Heart right ventricle (tissue), 16 donors: ENCODE data around the gene BBS7. TPM values are rescaled to one million over a fixed set of nuclear protein-coding genes. Genes with fewer than 3 reads are reported as not detected.

Experiments
- ATAC-seq, 8 donors: fragments of 200-7000 bp; cut with Tn5 transposase; one replicate each; pipeline ENCODE4 v1.9.1; 2020; ENCODE audit warnings: mild to moderate bottlenecking in 8 of 8, moderate library complexity in 8 of 8, moderate number of reproducible peaks in 1 of 8
- DNase-seq, 2 donors: peaks; one replicate each; pipeline ENCODE4 v3.0.0-alpha.2; 2020
- H3K27ac ChIP-seq, 10 donors: fragments of 200-600 bp; sonication (generic) in 2 of 10; one replicate each; pipeline versions ENCODE4 v1.5.0 to v1.8.0; 2020 to 2022; ENCODE audit warnings: mild to moderate bottlenecking in 3 of 10
- H3K27me3 ChIP-seq, 7 donors: fragments of 200-600 bp; one replicate each; pipeline ENCODE4 v1.8.0; 2021 to 2022; ENCODE audit warnings: mild to moderate bottlenecking in 2 of 7
- H3K36me3 ChIP-seq, 9 donors: fragments of 200-600 bp; sonication (generic) in 1 of 9; one replicate each; pipeline versions ENCODE4 v1.5.0 to v1.8.0; 2020 to 2022; ENCODE audit warnings: mild to moderate bottlenecking in 2 of 9
- H3K4me1 ChIP-seq, 9 donors: fragments of 200-600 bp; sonication (generic) in 1 of 9; one replicate each; pipeline versions ENCODE4 v1.5.0 to v1.8.0; 2020 to 2022; ENCODE audit warnings: mild to moderate bottlenecking in 4 of 9
- H3K4me3 ChIP-seq, 10 donors: fragments of 200-600 bp; sonication (generic) in 2 of 10; one replicate each; pipeline versions ENCODE4 v1.5.0 to v1.8.0; 2020 to 2022; ENCODE audit warnings: mild to moderate bottlenecking in 7 of 10, moderate library complexity in 2 of 10
- H3K9me3 ChIP-seq, 11 donors: fragments of 200-600 bp in 10 of 11; sonication (generic) in 2 of 11; one replicate each; pipeline versions ENCODE4 v1.5.0 to v1.8.0; 2013 to 2022; ENCODE audit warnings: mild to moderate bottlenecking in 2 of 11, control low read depth in 1 of 11, moderate library complexity in 1 of 11
- WGBS, 2 donors: extraction: QIAGEN DNeasy Blood & Tissue Kit; methylation state at CpG; one replicate each; pipeline ENCODE4 v1.1.7; 2013; ENCODE audit warnings: inconsistent platforms in 1 of 2; 5-methylcytosine and 5-hydroxymethylcytosine counted together
- intact Hi-C, 10 donors: fragments of 100-400 bp; cut with DNase I; formaldehyde crosslinking; loops; one replicate each; pipeline versions ENCODE4 v1.11.1 to v1.14.2; 2022
- polyA plus RNA-seq, 2 donors: library from polyadenylated mRNA; stranded (reverse); fragments of 200-250 nt; gene quantifications; one replicate each; pipeline ENCODE4 v1.2.3, GENCODE V29; 2013
- total RNA-seq, 10 donors: library from RNA; stranded (reverse); fragmentation: NEBNext Ultra II Directional in 3 of 10; extraction: Animal tissue kit (Norgen Biotek cat#: 25700) in 3 of 10; gene quantifications; one replicate each; pipeline versions ENCODE4 v1.2.1 to v1.2.4, GENCODE V29; 2021 to 2023
- TF ChIP-seq, protein P1 (sequence below), 9 donors: fragments of 200-600 bp; sonication (generic) in 2 of 9; IDR thresholded peaks; one replicate each; pipeline versions ENCODE4 v1.5.0 to v1.8.0; 2021 to 2022; ENCODE audit warnings: antibody characterized with exemption in 9 of 9, mild to moderate bottlenecking in 5 of 9, moderate library complexity in 1 of 9
- donor health status: Arrhythmogenic right ventricular cardiomyopathy.
- donor health status: ischemic (EF 13 %, LVEDD 7.1; RV severe dilation, severe dysfunction).
- donor health status: healthy with polysubstance abuse.
- donor health status: DM: no; HTN: yes; CAD: no.
- donor health status: DM: no; HTN: no; CAD: no.
- donor health status: ischemic (EF 25% LVEDD 6.9; RV normal size, moderate dysfunction).
- donor health status: ischemic (EF 25% LVEDD 5.7; RV mildly dilated, moderate dysfunction).
- donor health status: healthy.
- donor health status: DM: yes; HTN: yes; CAD: no.
- donor health status: Ischemic cardiomyopathy.
- donor health status: ischemic (EF 35%, LVEDD 5.7; RV mildly dilated, moderate dysfunction).
- donor health status: nonischemic (EF 11% LVEDD 7.7; RV severe dilation, severe dysfunction).
- donor health status: DM: yes; HTN: yes; CAD: no.
- donor health status: PGD.
- donor health status: ischemic (EF 29% LVEDD 5.4; RV normal size, mild dysfunction).
- donor health status: nonischemic (EF 23%, LVEDD 6.1; RV moderate dilation, normal function).

The BBS7 gene
- total and polyA plus RNA-seq, 12 donors = 2.6 to 8.5 (median 5.3) TPM

DNA sequence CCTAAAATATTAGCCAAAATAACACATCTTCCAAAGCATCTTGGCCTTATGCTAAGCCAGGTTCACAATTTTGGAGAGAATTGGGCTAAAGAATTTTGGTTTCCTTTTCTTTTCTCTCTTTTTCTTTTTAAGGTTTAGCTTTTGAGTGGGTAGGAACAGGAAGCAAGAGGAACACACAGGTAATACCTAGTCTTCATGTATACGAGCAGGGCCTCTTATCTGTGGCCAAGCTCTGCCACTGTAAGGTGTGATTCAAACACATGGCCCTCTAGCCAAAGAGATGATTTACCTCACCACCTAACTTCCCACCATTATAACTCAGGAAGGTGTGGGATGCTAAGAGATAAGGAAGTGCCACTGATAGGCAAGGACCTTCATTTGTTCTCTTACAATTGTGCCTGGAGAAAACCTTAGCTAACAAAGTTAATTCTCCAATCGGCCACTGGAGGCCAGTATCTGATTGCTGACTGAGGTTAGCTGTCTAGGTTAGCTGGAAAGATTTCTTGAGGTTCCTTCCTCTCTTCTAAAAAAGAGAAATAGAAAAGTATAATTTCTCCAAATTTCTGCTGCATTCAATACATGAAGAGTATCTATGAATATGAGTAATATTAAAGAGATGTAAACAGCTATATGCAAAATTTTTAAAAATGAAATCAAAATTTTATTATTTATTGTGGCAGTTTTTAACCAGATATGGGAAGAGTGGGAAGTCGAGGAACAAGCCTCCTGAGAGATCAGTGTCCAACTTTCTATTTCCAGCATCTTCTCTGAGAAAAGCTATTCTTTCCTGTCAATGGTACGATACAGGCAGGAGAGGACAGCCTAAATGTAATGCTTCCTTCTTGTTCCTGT is 30.1 kb upstream of the BBS7 start:
- Histone ChIP-seq H3K4me1 (no peaks in the 10 kb centered on the region), H3K4me3 (no peak overlapping the region), H3K27me3 (peaks cover 0 to 8% (median 0%) of the 10 kb centered on the region in 7 donors), H3K9me3 (peaks cover 0 to 4% (median 0%) of the 10 kb centered on the region in 11 donors), H3K27ac (no peak overlapping the region), H3K36me3 (no peaks in the 10 kb centered on the region)
- intact Hi-C loops = loop anchor here in 5 of 10 donors (2.0 to 10.0 kb wide), 5 partner anchors 322 to 677 kb away; no protein-coding TSS in a partner anchor
- DNase-seq = peak in 1 of 2 donors; percentile 34
- 58 to 62% methylated on average over 4 of the region's 4 CpGs for WGBS, 2 donors
- peak in 3 of 8 donors; percentile 39 to 62 (median 56) for ATAC-seq
- TF ChIP-seq, protein P1, sequence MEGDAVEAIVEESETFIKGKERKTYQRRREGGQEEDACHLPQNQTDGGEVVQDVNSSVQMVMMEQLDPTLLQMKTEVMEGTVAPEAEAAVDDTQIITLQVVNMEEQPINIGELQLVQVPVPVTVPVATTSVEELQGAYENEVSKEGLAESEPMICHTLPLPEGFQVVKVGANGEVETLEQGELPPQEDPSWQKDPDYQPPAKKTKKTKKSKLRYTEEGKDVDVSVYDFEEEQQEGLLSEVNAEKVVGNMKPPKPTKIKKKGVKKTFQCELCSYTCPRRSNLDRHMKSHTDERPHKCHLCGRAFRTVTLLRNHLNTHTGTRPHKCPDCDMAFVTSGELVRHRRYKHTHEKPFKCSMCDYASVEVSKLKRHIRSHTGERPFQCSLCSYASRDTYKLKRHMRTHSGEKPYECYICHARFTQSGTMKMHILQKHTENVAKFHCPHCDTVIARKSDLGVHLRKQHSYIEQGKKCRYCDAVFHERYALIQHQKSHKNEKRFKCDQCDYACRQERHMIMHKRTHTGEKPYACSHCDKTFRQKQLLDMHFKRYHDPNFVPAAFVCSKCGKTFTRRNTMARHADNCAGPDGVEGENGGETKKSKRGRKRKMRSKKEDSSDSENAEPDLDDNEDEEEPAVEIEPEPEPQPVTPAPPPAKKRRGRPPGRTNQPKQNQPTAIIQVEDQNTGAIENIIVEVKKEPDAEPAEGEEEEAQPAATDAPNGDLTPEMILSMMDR (IDR thresholded peaks at IDR 0.05) = peak; percentile 43 to 76 (median 70)

DNA sequence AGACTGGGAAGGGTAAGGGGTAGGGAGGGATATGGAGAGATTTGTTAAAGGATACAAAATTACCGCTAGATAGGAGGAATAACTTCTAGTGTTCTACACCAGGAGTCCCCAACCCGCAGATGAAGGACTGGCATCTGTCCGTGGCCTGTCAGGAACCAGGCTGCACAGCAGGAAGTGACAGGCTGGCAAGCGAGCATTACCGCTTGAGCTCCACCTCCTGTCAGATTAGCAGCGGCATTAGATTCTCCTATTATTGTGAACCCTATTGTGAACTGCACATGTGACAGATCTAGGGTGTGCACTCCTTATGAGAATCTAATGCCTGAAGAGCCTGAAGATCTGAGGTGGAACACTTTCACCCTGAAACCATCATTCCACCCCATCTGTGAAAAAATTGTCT is 27.9 kb upstream of the BBS7 start:
- DNase-seq (no peak), ATAC-seq (no peak)
- H3K27ac ChIP-seq = no peak overlapping the region
- peaks cover 0 to 4% (median 0%) of the 10 kb centered on the region in 11 donors for H3K9me3 ChIP-seq
- 44 to 48% methylated on average over 6 of the region's 6 CpGs for WGBS, 2 donors
- no peak overlapping the region for H3K4me3 ChIP-seq
- H3K27me3 ChIP-seq = peaks cover 0 to 13% (median 0%) of the 10 kb centered on the region in 7 donors
- intact Hi-C loops = no loop called here
- H3K36me3 ChIP-seq = no peaks in the 10 kb centered on the region
- TF ChIP-seq, protein P1 (IDR thresholded peaks at IDR 0.05) = no peak
- no peaks in the 10 kb centered on the region for H3K4me1 ChIP-seq

DNA sequence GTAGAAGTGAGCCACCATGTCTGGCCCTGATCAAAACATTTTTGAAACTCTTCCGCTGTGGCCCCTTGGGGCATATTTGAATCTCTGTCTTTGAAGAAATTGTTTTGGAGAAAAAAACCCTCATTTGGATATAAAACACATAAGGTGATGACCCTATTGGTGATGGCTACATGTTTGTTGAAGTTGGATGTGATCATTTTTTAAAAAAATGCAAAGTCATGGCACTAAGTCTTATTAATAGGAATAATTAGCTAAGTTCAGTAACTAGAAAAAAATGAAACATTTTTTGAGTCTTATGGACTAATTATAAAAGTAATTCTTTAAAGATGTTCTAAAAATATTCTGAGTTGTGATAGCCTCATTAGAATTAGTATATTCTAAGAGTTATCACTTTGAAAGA is 17.9 kb upstream of the BBS7 start:
- TF ChIP-seq, protein P1 (IDR thresholded peaks at IDR 0.05) = no peak
- Histone ChIP-seq H3K36me3 (no peaks in the 10 kb centered on the region), H3K27me3 (peaks cover 0 to 4% (median 0%) of the 10 kb centered on the region in 7 donors), H3K4me1 (no peaks in the 10 kb centered on the region), H3K4me3 (no peak overlapping the region), H3K9me3 (no peaks in the 10 kb centered on the region), H3K27ac (no peak overlapping the region)
- ATAC-seq = no peak
- intact Hi-C loops = no loop called here
- 92 to 94% methylated on average over 1 of the region's 1 CpG for WGBS, 2 donors
- no peak for DNase-seq

DNA sequence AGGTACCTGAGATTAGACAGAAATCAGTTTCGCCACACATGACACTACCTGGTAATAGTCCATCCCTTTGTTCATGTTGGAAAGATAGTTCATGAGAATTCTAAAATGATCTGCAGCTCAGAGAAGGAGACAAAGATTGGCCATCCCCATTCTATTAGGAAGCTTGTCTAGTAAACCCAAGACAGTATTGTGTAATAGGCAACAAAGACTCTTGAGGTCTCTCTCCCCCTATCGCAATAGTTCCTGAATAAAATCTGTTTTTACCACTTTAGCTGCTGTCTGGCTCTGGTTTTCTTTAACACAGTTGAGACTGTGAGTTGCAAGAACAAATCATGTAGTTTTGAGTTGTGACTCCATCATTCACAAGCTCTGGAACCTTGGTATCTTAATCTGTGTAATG is 14.8 kb upstream of the BBS7 start:
- no peaks in the 10 kb centered on the region for H3K36me3 ChIP-seq
- intact Hi-C loops = no loop called here
- no peak overlapping the region for H3K27ac ChIP-seq
- no peaks in the 10 kb centered on the region for H3K9me3 ChIP-seq
- DNase-seq = no peak
- TF ChIP-seq, protein P1 (IDR thresholded peaks at IDR 0.05) = no peak
- no peak overlapping the region for H3K4me3 ChIP-seq
- no peak for ATAC-seq
- 91 to 96% methylated on average over 2 of the region's 2 CpGs for WGBS, 2 donors
- H3K27me3 ChIP-seq = peaks cover 0 to 4% (median 0%) of the 10 kb centered on the region in 7 donors
- H3K4me1 ChIP-seq = no peaks in the 10 kb centered on the region
